A673 (cell line): Measurements from ENCODE around the gene LRP1.

Experiments
- EZH2 ChIP-seq: fragments of 200-600 bp; sonication (generic); IDR thresholded peaks from 2 replicates; pipeline ENCODE4 v1.6.1; 2017; ENCODE audit warnings: borderline replicate concordance, low read depth, mild to moderate bottlenecking, mixed read lengths, antibody characterized with exemption, low read length; ENCODE audit not compliant: poor library complexity, severe bottlenecking
- TF ChIP-seq, protein P1 (sequence below): fragments of 300-800, 200-600 bp; sonication (generic); conservative IDR thresholded peaks from 2 replicates; pipeline ENCODE4 v1.5.1; 2017; ENCODE audit warnings: low read depth, mild to moderate bottlenecking, antibody characterized with exemption, low read length, moderate library complexity, mixed read lengths

DNA sequence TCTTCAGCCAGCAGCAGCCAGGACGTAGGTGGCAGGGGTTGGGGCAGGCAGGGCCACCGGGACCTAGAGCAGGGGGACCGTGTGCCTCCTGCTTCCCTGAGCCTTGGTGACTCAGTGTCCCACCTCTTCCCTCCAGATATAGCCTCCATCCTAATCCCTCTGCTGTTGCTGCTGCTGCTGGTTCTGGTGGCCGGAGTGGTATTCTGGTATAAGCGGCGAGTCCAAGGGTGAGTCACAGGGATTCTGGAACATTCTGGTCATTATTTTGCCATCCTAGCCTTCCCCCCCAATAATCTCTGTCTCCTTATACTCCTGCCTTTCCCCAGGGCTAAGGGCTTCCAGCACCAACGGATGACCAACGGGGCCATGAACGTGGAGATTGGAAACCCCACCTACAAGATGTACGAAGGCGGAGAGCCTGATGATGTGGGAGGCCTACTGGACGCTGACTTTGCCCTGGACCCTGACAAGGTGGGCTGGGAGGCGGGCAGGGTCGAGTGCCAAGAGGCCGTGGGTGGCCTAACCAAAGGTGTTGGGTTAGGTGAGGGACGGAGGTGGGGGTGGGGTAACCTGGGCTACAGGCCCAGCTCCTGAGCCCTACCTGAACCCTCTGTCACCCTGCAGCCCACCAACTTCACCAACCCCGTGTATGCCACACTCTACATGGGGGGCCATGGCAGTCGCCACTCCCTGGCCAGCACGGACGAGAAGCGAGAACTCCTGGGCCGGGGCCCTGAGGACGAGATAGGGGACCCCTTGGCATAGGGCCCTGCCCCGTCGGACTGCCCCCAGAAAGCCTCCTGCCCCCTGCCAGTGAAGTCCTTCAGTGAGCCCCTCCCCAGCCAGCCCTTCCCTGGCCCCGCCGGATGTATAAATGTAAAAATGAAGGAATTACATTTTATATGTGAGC is 83.8 kb downstream of the LRP1 start:
- TF ChIP-seq, protein P1, sequence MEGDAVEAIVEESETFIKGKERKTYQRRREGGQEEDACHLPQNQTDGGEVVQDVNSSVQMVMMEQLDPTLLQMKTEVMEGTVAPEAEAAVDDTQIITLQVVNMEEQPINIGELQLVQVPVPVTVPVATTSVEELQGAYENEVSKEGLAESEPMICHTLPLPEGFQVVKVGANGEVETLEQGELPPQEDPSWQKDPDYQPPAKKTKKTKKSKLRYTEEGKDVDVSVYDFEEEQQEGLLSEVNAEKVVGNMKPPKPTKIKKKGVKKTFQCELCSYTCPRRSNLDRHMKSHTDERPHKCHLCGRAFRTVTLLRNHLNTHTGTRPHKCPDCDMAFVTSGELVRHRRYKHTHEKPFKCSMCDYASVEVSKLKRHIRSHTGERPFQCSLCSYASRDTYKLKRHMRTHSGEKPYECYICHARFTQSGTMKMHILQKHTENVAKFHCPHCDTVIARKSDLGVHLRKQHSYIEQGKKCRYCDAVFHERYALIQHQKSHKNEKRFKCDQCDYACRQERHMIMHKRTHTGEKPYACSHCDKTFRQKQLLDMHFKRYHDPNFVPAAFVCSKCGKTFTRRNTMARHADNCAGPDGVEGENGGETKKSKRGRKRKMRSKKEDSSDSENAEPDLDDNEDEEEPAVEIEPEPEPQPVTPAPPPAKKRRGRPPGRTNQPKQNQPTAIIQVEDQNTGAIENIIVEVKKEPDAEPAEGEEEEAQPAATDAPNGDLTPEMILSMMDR: no peak; the same call in 1 of the 2 replicates
- TF ChIP-seq EZH2: no peak
